Measurements from ENCODE around the gene YPEL4. TPM values are rescaled to one million over a fixed set of nuclear protein-coding genes. Genes with fewer than 3 reads are reported as not detected.
"Not testable (repeated sequence)": the region's sequence is repeated elsewhere in the genome, so short reads cannot be mapped to it uniquely, and the experiment has no call there.

YPEL4 gene
- total RNA-seq, 2 experiments from 2014 or later: 5.6 to 7.3 TPM

DNA sequence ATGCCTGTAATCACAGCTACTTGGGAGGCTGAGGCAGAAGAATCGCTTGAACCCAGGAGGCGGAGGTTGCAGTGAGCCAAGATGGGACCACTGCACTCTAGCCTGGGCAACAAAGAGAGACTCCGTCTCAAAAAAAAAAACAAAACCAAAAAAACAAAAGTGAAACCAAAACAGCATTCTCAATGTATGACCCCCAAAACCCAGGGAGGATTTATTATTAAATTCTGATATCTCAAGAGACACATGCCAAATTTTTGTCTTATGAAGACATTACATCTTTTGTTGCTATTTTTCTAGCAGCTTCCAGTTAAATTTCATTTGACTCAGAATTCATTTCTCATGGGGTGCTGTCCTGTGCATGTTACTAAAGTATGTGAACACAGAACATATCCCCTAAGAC, 3.0 kb upstream of the YPEL4 start:
- Mint-ChIP-seq H3K36me3 (ENCODE audit: low read depth) (peaks cover 3% of the 10 kb centered on the region), H3K9me3 (no peaks in the 10 kb centered on the region), H3K4me3 (peak overlapping the region; percentile 62), H3K27ac (peak overlapping the region; percentile 66), H3K27me3 (peaks cover 29% of the 10 kb centered on the region), H3K4me1 (ENCODE audit: low read depth) (peaks cover 47% of the 10 kb centered on the region)
- H3K36me3 ChIP-seq (ENCODE audit: insufficient read depth, low read length): no peaks in the 10 kb centered on the region
- H3K4me1 ChIP-seq (ENCODE audit: insufficient read depth, low read length): peaks cover 37% of the 10 kb centered on the region
- DNase-seq (no peak), ATAC-seq (ENCODE audit: poor library complexity) (no peak)
- ChIA-PET POLR2A (no interaction called here), CTCF (interaction anchor here (1.2 to 1.3 kb wide), 3 partner anchors 8 to 148 kb away, joined by 3 to 5 read pairs (median 3); no protein-coding TSS in a partner anchor)
- intact Hi-C loops (cut with DNase I, micrococcal nuclease): no loop called here
- H3K27ac ChIP-seq (ENCODE audit: low read depth in 1 of 2, low read length in 2 of 2): no peak overlapping the region
- H3K9me3 ChIP-seq (ENCODE audit: control insufficient read depth in 1 of 2, insufficient read depth in 1 of 2, low read length in 2 of 2): peaks cover 0 to 6% of the 10 kb centered on the region in 2 experiments
- peaks cover 17 to 18% of the 10 kb centered on the region in 2 experiments for H3K27me3 ChIP-seq (ENCODE audit: control insufficient read depth in 1 of 2, insufficient read depth in 2 of 2, low read length in 2 of 2)
- H3K4me3 ChIP-seq (ENCODE audit: low read length): peak overlapping the region; percentile 28
- TF ChIP-seq, protein P1, sequence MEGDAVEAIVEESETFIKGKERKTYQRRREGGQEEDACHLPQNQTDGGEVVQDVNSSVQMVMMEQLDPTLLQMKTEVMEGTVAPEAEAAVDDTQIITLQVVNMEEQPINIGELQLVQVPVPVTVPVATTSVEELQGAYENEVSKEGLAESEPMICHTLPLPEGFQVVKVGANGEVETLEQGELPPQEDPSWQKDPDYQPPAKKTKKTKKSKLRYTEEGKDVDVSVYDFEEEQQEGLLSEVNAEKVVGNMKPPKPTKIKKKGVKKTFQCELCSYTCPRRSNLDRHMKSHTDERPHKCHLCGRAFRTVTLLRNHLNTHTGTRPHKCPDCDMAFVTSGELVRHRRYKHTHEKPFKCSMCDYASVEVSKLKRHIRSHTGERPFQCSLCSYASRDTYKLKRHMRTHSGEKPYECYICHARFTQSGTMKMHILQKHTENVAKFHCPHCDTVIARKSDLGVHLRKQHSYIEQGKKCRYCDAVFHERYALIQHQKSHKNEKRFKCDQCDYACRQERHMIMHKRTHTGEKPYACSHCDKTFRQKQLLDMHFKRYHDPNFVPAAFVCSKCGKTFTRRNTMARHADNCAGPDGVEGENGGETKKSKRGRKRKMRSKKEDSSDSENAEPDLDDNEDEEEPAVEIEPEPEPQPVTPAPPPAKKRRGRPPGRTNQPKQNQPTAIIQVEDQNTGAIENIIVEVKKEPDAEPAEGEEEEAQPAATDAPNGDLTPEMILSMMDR (IDR thresholded peaks at IDR 0.05): no peak

- H3K9me3 ChIP-seq (ENCODE audit: control insufficient read depth in 1 of 2, insufficient read depth in 1 of 2, low read length in 2 of 2); POLR2A ChIA-PET; H3K36me3 ChIP-seq (ENCODE audit: insufficient read depth, low read length); H3K27ac ChIP-seq (ENCODE audit: low read depth in 1 of 2, low read length in 2 of 2); H3K36me3 Mint-ChIP-seq (ENCODE audit: low read depth); intact Hi-C loops (cut with DNase I, micrococcal nuclease); H3K9me3 Mint-ChIP-seq: not testable (repeated sequence)
- peaks cover 21 to 22% of the 10 kb centered on the region in 2 experiments for H3K27me3 ChIP-seq (ENCODE audit: control insufficient read depth in 1 of 2, insufficient read depth in 2 of 2, low read length in 2 of 2)
- H3K4me1 ChIP-seq (ENCODE audit: insufficient read depth, low read length): peaks cover 39% of the 10 kb centered on the region
- Mint-ChIP-seq H3K27me3 (peaks cover 33% of the 10 kb centered on the region), H3K4me1 (ENCODE audit: low read depth) (peaks cover 47% of the 10 kb centered on the region), H3K27ac (peak overlapping the region; percentile 66), H3K4me3 (peak overlapping the region; percentile 62)
- H3K4me3 ChIP-seq (ENCODE audit: low read length): peak overlapping the region; percentile 28
- DNase-seq (peak in 6 of 14 experiments; percentile 32 to 78 (median 54)), ATAC-seq (ENCODE audit: poor library complexity) (peak; percentile 23)
- CTCF ChIA-PET: interaction anchor here (1.2 to 1.3 kb wide), 2 partner anchors 84 to 148 kb away, joined by 3 read pairs; no protein-coding TSS in a partner anchor
Observed at GRCh38 chr11:57652230-57652629, 2.5 kb upstream of the YPEL4 start.

- Histone ChIP-seq H3K36me3 (ENCODE audit: insufficient read depth, low read length) (no peaks in the 10 kb centered on the region), H3K4me3 (ENCODE audit: low read length) (no peak overlapping the region), H3K9me3 (ENCODE audit: control insufficient read depth in 1 of 2, insufficient read depth in 1 of 2, low read length in 2 of 2) (peaks cover 0 to 13% of the 10 kb centered on the region in 2 experiments), H3K27me3 (ENCODE audit: control insufficient read depth in 1 of 2, insufficient read depth in 2 of 2, low read length in 2 of 2) (peaks cover 29 to 30% of the 10 kb centered on the region in 2 experiments), H3K27ac (ENCODE audit: low read depth in 1 of 2, low read length in 2 of 2) (no peak overlapping the region), H3K4me1 (ENCODE audit: insufficient read depth, low read length) (peaks cover 40% of the 10 kb centered on the region)
- Mint-ChIP-seq H3K27me3 (peaks cover 42% of the 10 kb centered on the region), H3K4me1 (ENCODE audit: low read depth) (peaks cover 47% of the 10 kb centered on the region), H3K4me3 (no peak overlapping the region), H3K27ac (peak overlapping the region; percentile 32), H3K9me3 (no peaks in the 10 kb centered on the region), H3K36me3 (ENCODE audit: low read depth) (no peaks in the 10 kb centered on the region)
- TF ChIP-seq, protein P1 (IDR thresholded peaks at IDR 0.05): no peak
- CTCF ChIA-PET: interaction anchor here (1.3 kb wide), 1 partner anchor 149 kb away, joined by 3 read pairs; no protein-coding TSS in a partner anchor
- no peak for DNase-seq
- intact Hi-C loops (cut with DNase I, micrococcal nuclease): loop anchor here in 1 of 2 experiments (2.0 kb wide), 1 partner anchor 15 kb away; no protein-coding TSS in a partner anchor
- no peak for ATAC-seq (ENCODE audit: poor library complexity)
- POLR2A ChIA-PET: no interaction called here
Observed at GRCh38 chr11:57651408-57651807, 1.7 kb upstream of the YPEL4 start.

- Histone ChIP-seq H3K4me3 (ENCODE audit: low read length) (no peak overlapping the region), H3K27ac (ENCODE audit: low read depth in 1 of 2, low read length in 2 of 2) (no peak overlapping the region), H3K9me3 (ENCODE audit: control insufficient read depth in 1 of 2, insufficient read depth in 1 of 2, low read length in 2 of 2) (peaks cover 0 to 13% of the 10 kb centered on the region in 2 experiments), H3K27me3 (ENCODE audit: control insufficient read depth in 1 of 2, insufficient read depth in 2 of 2, low read length in 2 of 2) (peaks cover 36 to 37% of the 10 kb centered on the region in 2 experiments), H3K4me1 (ENCODE audit: insufficient read depth, low read length) (peaks cover 44% of the 10 kb centered on the region), H3K36me3 (ENCODE audit: insufficient read depth, low read length) (no peaks in the 10 kb centered on the region)
- TF ChIP-seq, protein P1 (IDR thresholded peaks at IDR 0.05): no peak
- ATAC-seq (ENCODE audit: poor library complexity): no peak
- Mint-ChIP-seq H3K4me3 (peak overlapping the region; percentile 2), H3K27me3 (peaks cover 49% of the 10 kb centered on the region), H3K9me3 (no peaks in the 10 kb centered on the region), H3K36me3 (ENCODE audit: low read depth) (no peaks in the 10 kb centered on the region), H3K4me1 (ENCODE audit: low read depth) (peaks cover 48% of the 10 kb centered on the region), H3K27ac (peak overlapping the region; percentile 83)
- intact Hi-C loops (cut with DNase I, micrococcal nuclease): loop anchor here in 1 of 2 experiments (2.0 kb wide), 1 partner anchor 16 kb away; no protein-coding TSS in a partner anchor
- no peak for DNase-seq
- CTCF ChIA-PET: no interaction called here
- POLR2A ChIA-PET: interaction anchor here (2.4 to 2.6 kb wide), 2 partner anchors 83 to 91 kb away, joined by 7 to 10 read pairs; partner anchors contain the start of genes SELENOH and UBE2L6
Observed at GRCh38 chr11:57650739-57651090, 1.0 kb upstream of the YPEL4 start.

Measured in CD4-positive, alpha-beta T cell (primary cell).